ENCODE data around the gene LDHAL6A. TPM values are rescaled to one million over a fixed set of nuclear protein-coding genes. Genes with fewer than 3 reads are reported as not detected.

LDHAL6A gene
- total and polyA plus RNA-seq, 7 donors = 0.03 TPM; not detected in 6

DNA sequence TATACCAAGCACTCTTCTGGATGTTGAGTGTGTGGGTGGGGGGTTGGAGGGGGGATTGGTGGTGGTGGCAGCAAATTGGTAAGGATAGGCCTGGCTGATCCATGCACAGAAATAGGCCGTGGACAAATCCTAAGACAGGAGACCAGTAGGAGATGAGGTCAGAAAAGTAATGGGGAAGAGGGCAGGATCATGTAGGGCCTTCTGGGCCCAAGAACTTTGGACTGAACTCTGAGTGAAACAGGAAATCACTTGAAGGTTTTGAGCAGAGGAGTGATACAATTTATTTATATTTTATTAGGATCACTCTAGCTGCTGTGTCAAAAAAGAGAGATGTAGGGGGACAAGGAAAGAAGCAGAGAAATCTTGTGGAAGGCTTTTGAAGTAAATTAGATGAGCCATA is 42.4 kb downstream of the LDHAL6A start:
- peaks cover 5 to 84% of the 10 kb centered on the region in 2 donors for H3K36me3 ChIP-seq (ENCODE audit: insufficient read depth in 1 of 2, low read depth in 1 of 2)
- intact Hi-C loops (cut with DNase I) = loop anchor here in 1 of 2 donors (5.0 kb wide), 1 partner anchor 91 kb away; no protein-coding TSS in a partner anchor

GRCh38 chr11:18501629-18502028 is 46.0 kb downstream of the LDHAL6A start:
- Histone ChIP-seq H3K4me3 (no peak overlapping the region), H3K36me3 (ENCODE audit: insufficient read depth in 1 of 2, low read depth in 1 of 2) (peaks cover 5 to 93% of the 10 kb centered on the region in 2 donors), H3K9me3 (no peaks in the 10 kb centered on the region), H3K4me1 (no peaks in the 10 kb centered on the region), H3K27ac (no peak overlapping the region), H3K27me3 (ENCODE audit: insufficient read depth in 3 of 3, low read length in 2 of 3) (no peaks in the 10 kb centered on the region)
- TF ChIP-seq, protein P1, sequence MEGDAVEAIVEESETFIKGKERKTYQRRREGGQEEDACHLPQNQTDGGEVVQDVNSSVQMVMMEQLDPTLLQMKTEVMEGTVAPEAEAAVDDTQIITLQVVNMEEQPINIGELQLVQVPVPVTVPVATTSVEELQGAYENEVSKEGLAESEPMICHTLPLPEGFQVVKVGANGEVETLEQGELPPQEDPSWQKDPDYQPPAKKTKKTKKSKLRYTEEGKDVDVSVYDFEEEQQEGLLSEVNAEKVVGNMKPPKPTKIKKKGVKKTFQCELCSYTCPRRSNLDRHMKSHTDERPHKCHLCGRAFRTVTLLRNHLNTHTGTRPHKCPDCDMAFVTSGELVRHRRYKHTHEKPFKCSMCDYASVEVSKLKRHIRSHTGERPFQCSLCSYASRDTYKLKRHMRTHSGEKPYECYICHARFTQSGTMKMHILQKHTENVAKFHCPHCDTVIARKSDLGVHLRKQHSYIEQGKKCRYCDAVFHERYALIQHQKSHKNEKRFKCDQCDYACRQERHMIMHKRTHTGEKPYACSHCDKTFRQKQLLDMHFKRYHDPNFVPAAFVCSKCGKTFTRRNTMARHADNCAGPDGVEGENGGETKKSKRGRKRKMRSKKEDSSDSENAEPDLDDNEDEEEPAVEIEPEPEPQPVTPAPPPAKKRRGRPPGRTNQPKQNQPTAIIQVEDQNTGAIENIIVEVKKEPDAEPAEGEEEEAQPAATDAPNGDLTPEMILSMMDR (IDR thresholded peaks at IDR 0.05) = no peak
- DNase-seq (no peak), ATAC-seq (no peak)
- WGBS, 3 donors = 95 to 100% (median 97%) methylated on average over 1 of the region's 1 CpG
- intact Hi-C loops (cut with DNase I) = loop anchor here in 1 of 2 donors (10.0 kb wide), 2 partner anchors 167 to 207 kb away; no protein-coding TSS in a partner anchor

More for the DNA sequence above, 42.4 kb downstream of the LDHAL6A start:
- no peak overlapping the region for H3K27ac ChIP-seq
- ATAC-seq (no peak), DNase-seq (no peak)
- WGBS, 3 donors = 82 to 91% (median 87%) methylated on average over 1 of the region's 1 CpG
- peaks cover 7% of the 10 kb centered on the region for H3K4me1 ChIP-seq
- no peaks in the 10 kb centered on the region for H3K9me3 ChIP-seq
- H3K27me3 ChIP-seq (ENCODE audit: insufficient read depth in 3 of 3, low read length in 2 of 3) = no peaks in the 10 kb centered on the region
- TF ChIP-seq, protein P1 (IDR thresholded peaks at IDR 0.05) = no peak
- no peak overlapping the region for H3K4me3 ChIP-seq

GRCh38 chr11:18502352-18502751 is 46.7 kb downstream of the LDHAL6A start:
- DNase-seq (no peak), ATAC-seq (no peak)
- peaks cover 5 to 93% of the 10 kb centered on the region in 2 donors for H3K36me3 ChIP-seq (ENCODE audit: insufficient read depth in 1 of 2, low read depth in 1 of 2)
- no peaks in the 10 kb centered on the region for H3K9me3 ChIP-seq
- no peak overlapping the region for H3K27ac ChIP-seq
- TF ChIP-seq, protein P1 (IDR thresholded peaks at IDR 0.05) = no peak
- intact Hi-C loops (cut with DNase I) = loop anchor here in 1 of 2 donors (10.0 kb wide), 2 partner anchors 168 to 208 kb away; no protein-coding TSS in a partner anchor
- no peak overlapping the region for H3K4me3 ChIP-seq
- H3K27me3 ChIP-seq (ENCODE audit: insufficient read depth in 3 of 3, low read length in 2 of 3) = no peaks in the 10 kb centered on the region
- no peaks in the 10 kb centered on the region for H3K4me1 ChIP-seq

- Histone ChIP-seq H3K36me3 (ENCODE audit: insufficient read depth in 1 of 2, low read depth in 1 of 2) (peaks cover 0 to 58% of the 10 kb centered on the region in 2 donors), H3K4me3 (no peak overlapping the region), H3K27ac (no peak overlapping the region), H3K4me1 (peaks cover 22% of the 10 kb centered on the region), H3K27me3 (ENCODE audit: insufficient read depth in 3 of 3, low read length in 2 of 3) (no peaks in the 10 kb centered on the region), H3K9me3 (no peaks in the 10 kb centered on the region)
- ATAC-seq (no peak), DNase-seq (no peak)
- TF ChIP-seq, protein P1 (IDR thresholded peaks at IDR 0.05) = no peak
- 58 to 94% (median 84%) methylated on average over 3 of the region's 3 CpGs for WGBS, 3 donors
- intact Hi-C loops (cut with DNase I) = loop anchor here in 1 of 2 donors (10.0 kb wide), 1 partner anchor 196 kb away; the partner anchor contains the start of genes GTF2H1 and HPS5
These were observed 65.5 kb downstream of the LDHAL6A start for GRCh38 chr11:18521122-18521521.

DNA sequence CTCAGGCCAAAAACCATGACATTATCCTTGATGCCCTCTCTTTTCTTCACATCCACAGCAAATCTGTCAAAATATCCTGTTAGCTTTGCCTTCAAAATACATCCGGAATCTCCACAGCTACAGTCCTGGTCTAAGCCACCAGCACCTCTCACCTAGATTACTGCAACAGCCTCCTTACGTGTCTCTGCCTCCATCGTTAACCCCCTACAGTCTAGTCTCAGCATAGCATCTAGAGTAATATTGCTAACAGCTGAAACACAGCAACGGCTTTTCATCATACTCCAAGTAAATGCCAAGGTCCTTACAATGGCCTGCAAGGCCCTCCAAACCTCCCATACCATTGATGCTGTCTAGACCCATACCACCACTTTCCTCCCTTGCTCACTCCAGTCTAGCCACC is 66.7 kb downstream of the LDHAL6A start:
- TF ChIP-seq, protein P1 (IDR thresholded peaks at IDR 0.05) = no peak
- Histone ChIP-seq H3K4me1 (peaks cover 22% of the 10 kb centered on the region), H3K27me3 (ENCODE audit: insufficient read depth in 3 of 3, low read length in 2 of 3) (no peaks in the 10 kb centered on the region), H3K27ac (no peak overlapping the region), H3K9me3 (no peaks in the 10 kb centered on the region), H3K4me3 (no peak overlapping the region), H3K36me3 (ENCODE audit: insufficient read depth in 1 of 2, low read depth in 1 of 2) (peaks cover 0 to 51% of the 10 kb centered on the region in 2 donors)
- ATAC-seq = no peak
- intact Hi-C loops (cut with DNase I) = loop anchor here in 1 of 2 donors (10.0 kb wide), 1 partner anchor 198 kb away; the partner anchor contains the start of genes GTF2H1 and HPS5
- WGBS, 3 donors = 62 to 80% (median 65%) methylated on average over 4 of the region's 4 CpGs
- no peak for DNase-seq
